Gastroesophageal sphincter (tissue), 3 donors: ENCODE data around the gene PCDHGA10.

Source experiments
- CTCF ChIP-seq, 4 experiments: fragments of 200-600 bp in 2 of 4; fragments of 450-650 bp in 2 of 4; sonication (generic) in 1 of 4; IDR thresholded peaks; one replicate each; pipeline ENCODE4 v1.5.1; 2017 to 2019; ENCODE audit warnings: antibody characterized with exemption in 4 of 4, mild to moderate bottlenecking in 2 of 4, moderate library complexity in 2 of 4
- EP300 ChIP-seq: sonication (generic); formaldehyde crosslinking; IDR thresholded peaks from one replicate; pipeline ENCODE4 v1.6.1; 2017; ENCODE audit warnings: antibody characterized with exemption, mild to moderate bottlenecking
- POLR2AphosphoS5 ChIP-seq: sonication (generic); formaldehyde crosslinking; IDR thresholded peaks from one replicate; pipeline ENCODE4 v1.6.1; 2017; ENCODE audit warnings: antibody characterized with exemption

- TF ChIP-seq CTCF (IDR thresholded peaks at IDR 0.05) (no peak), EP300 (no peak), POLR2AphosphoS5 (no peak)
Observed at GRCh38 chr5:141399555-141400258, 13.1 kb upstream of the PCDHGA10 start.
